ENCODE results near the gene ASS1.
A peak's percentile ranks its signal among the peaks of the same experiment; 100 is the strongest.
"Not testable (repeated sequence)": the region's sequence is repeated elsewhere in the genome, so short reads cannot be mapped to it uniquely, and the experiment has no call there.

Gene ASS1

GRCh38 chr9:130444565-130445221 is at the start of gene ASS1:
Gene ASS1, plus strand, starts transcription at chr9:130444961. Its CDS starts 7,268 bp downstream, at chr9:130452229.
- DNase-seq: peak; percentile 34

- no peak for DNase-seq
Measured at GRCh38 chr9:130395810-130396435, 48.8 kb upstream of the ASS1 start.

- DNase-seq: no peak
Measured at GRCh38 chr9:130396581-130396980, 48.2 kb upstream of the ASS1 start.

GRCh38 chr9:130398487-130399240 is 46.1 kb upstream of the ASS1 start:
- DNase-seq: no peak

GRCh38 chr9:130399768-130400167 is 45.0 kb upstream of the ASS1 start:
- no peak for DNase-seq

GRCh38 chr9:130400870-130401269 is 43.9 kb upstream of the ASS1 start:
- DNase-seq: no peak

- not testable (repeated sequence) for DNase-seq
Measured at GRCh38 chr9:130401742-130402141, 43.0 kb upstream of the ASS1 start.

- no peak for DNase-seq
Measured at GRCh38 chr9:130402243-130402642, 42.5 kb upstream of the ASS1 start.

- DNase-seq: no peak
Measured at GRCh38 chr9:130402645-130403440, 41.9 kb upstream of the ASS1 start.

GRCh38 chr9:130405657-130406257 is 39.0 kb upstream of the ASS1 start:
- no peak for DNase-seq

- no peak for DNase-seq
Measured at GRCh38 chr9:130406278-130406895, 38.4 kb upstream of the ASS1 start.

GRCh38 chr9:130407916-130408663 is 36.7 kb upstream of the ASS1 start:
- DNase-seq: no peak

GRCh38 chr9:130408669-130409068 is 36.1 kb upstream of the ASS1 start:
- no peak for DNase-seq

- DNase-seq: no peak
Measured at GRCh38 chr9:130409246-130409645, 35.5 kb upstream of the ASS1 start.

- DNase-seq: no peak
Measured at GRCh38 chr9:130410443-130410842, 34.3 kb upstream of the ASS1 start.

GRCh38 chr9:130411566-130411915 is 33.2 kb upstream of the ASS1 start:
- DNase-seq: no peak

- no peak for DNase-seq
Measured at GRCh38 chr9:130414081-130414731, 30.6 kb upstream of the ASS1 start.

GRCh38 chr9:130414910-130415746 is 29.6 kb upstream of the ASS1 start:
- no peak for DNase-seq

GRCh38 chr9:130417602-130418001 is 27.2 kb upstream of the ASS1 start:
- no peak for DNase-seq

GRCh38 chr9:130418776-130419175 is 26.0 kb upstream of the ASS1 start:
- DNase-seq: no peak
